Measurements from ENCODE around the gene MORN3.
A peak's percentile ranks its signal among the peaks of the same experiment; 100 is the strongest.
"Not testable (repeated sequence)": the region's sequence is repeated elsewhere in the genome, so short reads cannot be mapped to it uniquely, and the experiment has no call there.

MORN3 gene, protein sequence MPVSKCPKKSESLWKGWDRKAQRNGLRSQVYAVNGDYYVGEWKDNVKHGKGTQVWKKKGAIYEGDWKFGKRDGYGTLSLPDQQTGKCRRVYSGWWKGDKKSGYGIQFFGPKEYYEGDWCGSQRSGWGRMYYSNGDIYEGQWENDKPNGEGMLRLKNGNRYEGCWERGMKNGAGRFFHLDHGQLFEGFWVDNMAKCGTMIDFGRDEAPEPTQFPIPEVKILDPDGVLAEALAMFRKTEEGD

DNA sequence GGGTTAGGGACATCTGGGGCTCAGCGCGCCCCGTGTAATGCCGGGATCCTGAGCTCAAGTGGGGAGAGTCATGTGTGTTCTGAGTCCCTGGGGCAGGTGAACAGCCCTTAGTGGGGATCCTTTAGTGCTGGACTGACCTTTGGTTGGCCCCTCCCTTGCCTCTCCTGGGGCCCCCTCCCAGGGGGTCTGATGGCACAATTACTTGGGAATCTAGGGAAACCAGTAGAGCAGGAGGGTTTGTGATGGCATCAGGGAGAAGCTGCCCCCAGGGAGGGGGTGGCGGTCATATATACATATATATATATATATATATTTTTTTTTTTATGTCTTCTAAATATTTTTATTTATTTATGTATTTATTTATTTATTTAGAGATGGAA, at the start of gene MORN3:
Gene MORN3, minus strand, starts transcription at position 134 of the 380 bp plus-strand sequence. CDS start 171 bp downstream, outside the sequence.
- no peak within 1 kb of the TSS for H3K4me3 ChIP-seq (replicated peaks; ENCODE audit: low read depth, low read length)
- TF ChIP-seq, protein P1, sequence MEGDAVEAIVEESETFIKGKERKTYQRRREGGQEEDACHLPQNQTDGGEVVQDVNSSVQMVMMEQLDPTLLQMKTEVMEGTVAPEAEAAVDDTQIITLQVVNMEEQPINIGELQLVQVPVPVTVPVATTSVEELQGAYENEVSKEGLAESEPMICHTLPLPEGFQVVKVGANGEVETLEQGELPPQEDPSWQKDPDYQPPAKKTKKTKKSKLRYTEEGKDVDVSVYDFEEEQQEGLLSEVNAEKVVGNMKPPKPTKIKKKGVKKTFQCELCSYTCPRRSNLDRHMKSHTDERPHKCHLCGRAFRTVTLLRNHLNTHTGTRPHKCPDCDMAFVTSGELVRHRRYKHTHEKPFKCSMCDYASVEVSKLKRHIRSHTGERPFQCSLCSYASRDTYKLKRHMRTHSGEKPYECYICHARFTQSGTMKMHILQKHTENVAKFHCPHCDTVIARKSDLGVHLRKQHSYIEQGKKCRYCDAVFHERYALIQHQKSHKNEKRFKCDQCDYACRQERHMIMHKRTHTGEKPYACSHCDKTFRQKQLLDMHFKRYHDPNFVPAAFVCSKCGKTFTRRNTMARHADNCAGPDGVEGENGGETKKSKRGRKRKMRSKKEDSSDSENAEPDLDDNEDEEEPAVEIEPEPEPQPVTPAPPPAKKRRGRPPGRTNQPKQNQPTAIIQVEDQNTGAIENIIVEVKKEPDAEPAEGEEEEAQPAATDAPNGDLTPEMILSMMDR (IDR thresholded peaks at IDR 0.05; ENCODE audit: low read length, missing control alignments), result no peak
- no peak for DNase-seq (ENCODE audit: low read depth)

DNA sequence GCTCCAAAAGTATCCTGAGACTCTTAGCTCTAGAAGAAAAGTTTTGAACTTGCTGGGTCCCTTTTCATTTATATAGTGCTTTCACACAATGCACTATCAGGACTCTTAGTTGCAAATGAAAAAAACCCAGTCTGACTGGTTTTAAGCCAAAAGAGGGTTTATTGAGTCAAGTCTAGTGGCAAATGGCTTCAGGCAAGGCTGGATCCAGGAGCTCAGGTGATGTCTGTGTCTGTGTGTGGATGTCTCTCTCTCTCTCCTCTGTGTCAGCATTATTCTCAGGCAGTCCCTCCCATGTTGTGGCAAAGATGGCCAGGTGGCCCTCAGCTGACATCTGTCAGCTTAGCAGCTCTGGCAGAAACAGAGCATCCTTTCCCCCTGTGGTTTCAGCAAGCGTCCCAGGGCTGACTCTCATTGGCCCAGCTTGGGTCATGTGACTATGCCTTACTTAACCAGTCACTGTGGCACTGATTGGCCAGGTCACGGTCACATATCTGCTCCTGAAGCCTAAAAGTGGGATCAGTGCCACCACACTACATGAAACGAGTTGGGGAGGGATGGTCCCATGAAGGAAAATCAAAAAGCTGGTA, 49.3 kb upstream of the MORN3 start:
- TF ChIP-seq, protein P1 (IDR thresholded peaks at IDR 0.05; ENCODE audit: low read length, missing control alignments), result no peak
- no peak for DNase-seq (ENCODE audit: low read depth)
- no peak overlapping the region for H3K4me3 ChIP-seq (replicated peaks; ENCODE audit: low read depth, low read length)

GRCh38 chr12:121717041-121717699, 47.7 kb upstream of the MORN3 start:
- DNase-seq (ENCODE audit: low read depth), result peak; percentile 91
- no peak overlapping the region for H3K4me3 ChIP-seq (replicated peaks; ENCODE audit: low read depth, low read length)
- TF ChIP-seq, protein P1 (IDR thresholded peaks at IDR 0.05; ENCODE audit: low read length, missing control alignments), result no peak

- TF ChIP-seq, protein P1 (IDR thresholded peaks at IDR 0.05; ENCODE audit: low read length, missing control alignments), result no peak
Measured at GRCh38 chr12:121715862-121716435, 46.5 kb upstream of the MORN3 start.

DNA sequence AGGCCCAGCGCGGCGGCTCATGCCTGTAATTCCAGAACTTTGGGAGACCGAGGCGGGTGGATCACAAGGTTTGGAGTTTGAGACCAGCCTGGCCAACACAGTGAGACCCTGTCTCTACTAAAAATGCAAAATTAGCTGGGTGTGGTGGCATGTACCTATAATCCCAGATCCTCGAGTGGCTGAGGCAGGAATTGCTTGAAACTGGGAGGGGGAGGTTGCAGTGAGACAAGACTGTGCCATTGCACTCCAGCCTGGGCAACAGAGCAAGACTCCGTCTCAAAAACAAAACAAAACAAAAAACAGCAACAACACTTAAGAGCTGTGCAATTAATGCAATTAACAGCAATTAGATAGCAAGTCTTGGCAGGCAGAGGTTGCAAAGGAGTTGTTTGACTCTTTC, 45.6 kb upstream of the MORN3 start:
- DNase-seq (ENCODE audit: low read depth); H3K4me3 ChIP-seq (replicated peaks; ENCODE audit: low read depth, low read length): not testable (repeated sequence)

More at GRCh38 chr12:121715862-121716435, 46.5 kb upstream of the MORN3 start:
- DNase-seq (ENCODE audit: low read depth), result no peak
- no peak overlapping the region for H3K4me3 ChIP-seq (replicated peaks; ENCODE audit: low read depth, low read length)

DNA sequence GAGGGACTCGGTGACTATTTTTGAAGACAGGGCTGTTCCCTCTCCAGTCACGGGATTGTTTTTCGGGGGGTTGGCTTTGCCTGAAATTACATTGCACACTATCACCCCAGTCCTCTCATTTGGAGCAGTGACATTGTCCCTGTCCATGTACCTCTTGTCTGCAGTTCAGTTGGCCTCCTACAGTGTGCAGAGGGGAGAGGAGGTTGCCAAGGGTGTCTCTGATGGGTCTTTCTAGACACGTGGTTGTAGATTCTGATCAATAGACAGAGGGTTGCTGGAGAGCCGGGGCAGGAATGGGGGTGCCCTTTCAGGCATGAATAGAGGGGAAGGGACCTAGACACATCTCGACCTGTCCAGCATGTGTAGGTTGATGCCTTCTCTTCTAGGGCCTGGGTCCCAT, 44.3 kb upstream of the MORN3 start:
- peak overlapping the region; percentile 89 for H3K4me3 ChIP-seq (replicated peaks; ENCODE audit: low read depth, low read length)
- DNase-seq (ENCODE audit: low read depth), result no peak
- TF ChIP-seq, protein P1 (IDR thresholded peaks at IDR 0.05; ENCODE audit: low read length, missing control alignments), result no peak

DNA sequence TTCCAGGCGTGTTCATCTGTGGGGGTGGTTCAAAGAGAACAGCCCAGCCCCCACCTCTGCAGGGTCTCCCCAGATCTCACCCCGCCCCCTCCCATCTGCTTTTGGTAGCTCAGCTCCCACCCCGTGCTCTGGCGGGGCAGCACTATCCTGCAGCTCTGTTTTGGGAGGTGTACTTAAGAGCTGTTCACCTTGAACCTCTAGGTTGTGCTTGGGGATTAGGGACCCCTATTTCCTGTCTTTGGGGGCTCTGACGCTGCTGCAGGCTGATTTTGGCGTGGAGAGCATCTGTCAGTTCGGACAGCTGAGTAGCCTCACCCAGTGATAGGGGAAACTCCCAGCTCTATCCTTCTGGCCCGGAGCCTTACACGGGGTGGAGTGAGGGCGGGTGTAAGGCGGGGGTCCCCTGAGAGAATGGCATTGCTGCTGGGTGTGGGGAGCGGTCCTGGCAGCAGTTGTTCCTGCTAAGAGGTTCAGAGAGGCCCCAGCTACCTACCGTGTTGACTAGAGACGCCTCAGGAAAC, 43.9 kb upstream of the MORN3 start:
- TF ChIP-seq, protein P1 (IDR thresholded peaks at IDR 0.05; ENCODE audit: low read length, missing control alignments), result no peak
- peak overlapping the region; percentile 89 for H3K4me3 ChIP-seq (replicated peaks; ENCODE audit: low read depth, low read length)
- peak; percentile 24 for DNase-seq (ENCODE audit: low read depth)

All from fibroblast of pulmonary artery (primary cell).